Measurements from ENCODE around the gene PPP1R3D.
"Not testable (repeated sequence)": the region's sequence is repeated elsewhere in the genome, so short reads cannot be mapped to it uniquely, and the experiment has no call there.

Gene PPP1R3D

GRCh38 chr20:59940129-59940955, at the start of gene PPP1R3D, which contains the start of gene FAM217B:
Gene PPP1R3D, minus strand, starts transcription at chr20:59940305. Its CDS starts 374 bp downstream, at chr20:59939931.
Gene FAM217B, plus strand, starts transcription at chr20:59940389. Its CDS starts 3,555 bp downstream, at chr20:59943944.
- DNase-seq: peak; percentile 46 to 83 (median 70)

GRCh38 chr20:59988141-59988540, 48.0 kb upstream of the PPP1R3D start:
- no peak for DNase-seq

- no peak for DNase-seq
These were observed 47.0 kb upstream of the PPP1R3D start for GRCh38 chr20:59987135-59987534.

GRCh38 chr20:59985864-59986263, 45.8 kb upstream of the PPP1R3D start:
- no peak for DNase-seq

- no peak for DNase-seq
These were observed 45.1 kb upstream of the PPP1R3D start for GRCh38 chr20:59985164-59985563.

- DNase-seq: no peak
These were observed 44.4 kb upstream of the PPP1R3D start for GRCh38 chr20:59984541-59984940.

- no peak for DNase-seq
These were observed 43.0 kb upstream of the PPP1R3D start for GRCh38 chr20:59983076-59983475.

- DNase-seq: no peak
These were observed 37.0 kb upstream of the PPP1R3D start for GRCh38 chr20:59977086-59977485.

GRCh38 chr20:59976156-59976782, 36.2 kb upstream of the PPP1R3D start:
- DNase-seq: no peak

GRCh38 chr20:59972037-59972801, 32.1 kb upstream of the PPP1R3D start:
- no peak for DNase-seq

- DNase-seq: no peak
These were observed 31.3 kb upstream of the PPP1R3D start for GRCh38 chr20:59971428-59971827.

GRCh38 chr20:59966428-59966827, 26.3 kb upstream of the PPP1R3D start:
- no peak for DNase-seq

GRCh38 chr20:59962155-59962554, 22.1 kb upstream of the PPP1R3D start:
- DNase-seq: no peak

GRCh38 chr20:59961423-59961822, 21.3 kb upstream of the PPP1R3D start:
- DNase-seq: no peak

- no peak for DNase-seq
These were observed 18.5 kb upstream of the PPP1R3D start for GRCh38 chr20:59958626-59959025.

- DNase-seq: no peak
These were observed 18.0 kb upstream of the PPP1R3D start, which contains the start of gene CDH26 for GRCh38 chr20:59958123-59958522. Gene CDH26, plus strand, starts transcription at chr20:59958423. Its CDS starts 304 bp downstream, at chr20:59958727.

- not testable (repeated sequence) for DNase-seq
These were observed 17.5 kb upstream of the PPP1R3D start for GRCh38 chr20:59957568-59957967.

GRCh38 chr20:59955131-59955796, 15.2 kb upstream of the PPP1R3D start:
- DNase-seq: no peak

- no peak for DNase-seq
These were observed 14.6 kb upstream of the PPP1R3D start for GRCh38 chr20:59954718-59955117.

GRCh38 chr20:59949911-59950310, 9.8 kb upstream of the PPP1R3D start:
- no peak for DNase-seq

GRCh38 chr20:59948828-59949720, 9.0 kb upstream of the PPP1R3D start:
- no peak for DNase-seq

- no peak for DNase-seq
These were observed 8.1 kb upstream of the PPP1R3D start for GRCh38 chr20:59948212-59948611.

All from activated naive CD4-positive, alpha-beta T cell (primary cell).